SW480 (cell line): ENCODE measurements around the gene ZBED4.
"Not testable (repeated sequence)": the region's sequence is repeated elsewhere in the genome, so short reads cannot be mapped to it uniquely, and the experiment has no call there.

ENCODE experiments used
- DNase-seq: peaks from one replicate; pipeline ENCODE4 v3.0.0-alpha.2; 2016; ENCODE audit warnings: low spot score

ZBED4 gene, protein sequence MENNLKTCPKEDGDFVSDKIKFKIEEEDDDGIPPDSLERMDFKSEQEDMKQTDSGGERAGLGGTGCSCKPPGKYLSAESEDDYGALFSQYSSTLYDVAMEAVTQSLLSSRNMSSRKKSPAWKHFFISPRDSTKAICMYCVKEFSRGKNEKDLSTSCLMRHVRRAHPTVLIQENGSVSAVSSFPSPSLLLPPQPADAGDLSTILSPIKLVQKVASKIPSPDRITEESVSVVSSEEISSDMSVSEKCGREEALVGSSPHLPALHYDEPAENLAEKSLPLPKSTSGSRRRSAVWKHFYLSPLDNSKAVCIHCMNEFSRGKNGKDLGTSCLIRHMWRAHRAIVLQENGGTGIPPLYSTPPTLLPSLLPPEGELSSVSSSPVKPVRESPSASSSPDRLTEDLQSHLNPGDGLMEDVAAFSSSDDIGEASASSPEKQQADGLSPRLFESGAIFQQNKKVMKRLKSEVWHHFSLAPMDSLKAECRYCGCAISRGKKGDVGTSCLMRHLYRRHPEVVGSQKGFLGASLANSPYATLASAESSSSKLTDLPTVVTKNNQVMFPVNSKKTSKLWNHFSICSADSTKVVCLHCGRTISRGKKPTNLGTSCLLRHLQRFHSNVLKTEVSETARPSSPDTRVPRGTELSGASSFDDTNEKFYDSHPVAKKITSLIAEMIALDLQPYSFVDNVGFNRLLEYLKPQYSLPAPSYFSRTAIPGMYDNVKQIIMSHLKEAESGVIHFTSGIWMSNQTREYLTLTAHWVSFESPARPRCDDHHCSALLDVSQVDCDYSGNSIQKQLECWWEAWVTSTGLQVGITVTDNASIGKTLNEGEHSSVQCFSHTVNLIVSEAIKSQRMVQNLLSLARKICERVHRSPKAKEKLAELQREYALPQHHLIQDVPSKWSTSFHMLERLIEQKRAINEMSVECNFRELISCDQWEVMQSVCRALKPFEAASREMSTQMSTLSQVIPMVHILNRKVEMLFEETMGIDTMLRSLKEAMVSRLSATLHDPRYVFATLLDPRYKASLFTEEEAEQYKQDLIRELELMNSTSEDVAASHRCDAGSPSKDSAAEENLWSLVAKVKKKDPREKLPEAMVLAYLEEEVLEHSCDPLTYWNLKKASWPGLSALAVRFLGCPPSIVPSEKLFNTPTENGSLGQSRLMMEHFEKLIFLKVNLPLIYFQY

DNA sequence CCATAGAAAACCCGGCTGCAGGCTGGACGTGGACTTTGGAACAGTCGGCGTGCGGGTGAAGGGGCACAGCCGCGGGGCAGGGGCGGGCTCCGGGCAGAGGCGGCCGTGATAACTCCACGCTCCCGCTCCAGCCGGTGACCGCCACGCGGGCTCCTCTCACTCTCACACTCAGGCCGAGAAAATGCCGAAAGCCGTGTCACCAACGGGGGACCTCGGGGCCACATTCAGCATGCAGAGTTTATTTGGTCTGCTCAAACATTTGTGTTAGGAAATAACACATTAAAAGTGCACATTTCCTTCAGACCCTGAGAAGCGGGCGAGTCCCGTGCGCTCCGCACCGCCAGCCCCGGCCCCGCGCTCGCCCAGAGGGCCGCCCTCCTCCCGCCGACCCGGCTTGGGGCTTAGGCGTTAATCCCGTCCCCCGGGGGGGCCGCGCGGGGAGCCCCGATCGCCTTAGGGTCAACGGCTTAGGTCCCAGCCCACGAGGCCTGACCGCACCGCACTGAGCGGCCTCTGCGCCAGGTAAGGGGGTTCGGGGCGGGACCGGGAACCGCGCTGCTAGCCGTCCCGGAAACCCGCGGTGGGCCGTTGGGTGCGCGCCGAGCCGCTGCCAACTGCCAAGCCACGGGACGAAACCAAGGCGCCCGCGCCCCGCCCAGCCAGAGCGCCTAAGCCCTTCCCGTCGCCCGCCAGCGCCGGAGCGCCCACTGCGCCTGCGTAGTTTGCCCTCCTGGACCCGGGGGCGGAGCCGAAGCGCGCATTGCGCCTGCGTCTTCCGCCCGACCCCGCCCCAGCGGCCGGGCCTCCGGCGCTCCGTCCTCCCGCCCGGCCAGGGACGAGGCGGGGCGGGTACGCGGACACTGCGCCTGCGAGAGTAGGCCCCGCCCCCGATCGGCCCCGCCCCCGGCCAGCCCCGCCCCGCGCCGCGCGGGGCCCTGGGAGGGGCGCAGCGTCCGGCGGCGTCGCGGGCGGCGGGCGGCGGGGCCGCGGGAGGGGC, at the start of gene ZBED4:
Gene ZBED4, plus strand, starts transcription at position 947 of the 997 bp plus-strand sequence. CDS start 29,819 bp downstream, outside the sequence.
- DNase-seq, result peak; percentile 87

DNA sequence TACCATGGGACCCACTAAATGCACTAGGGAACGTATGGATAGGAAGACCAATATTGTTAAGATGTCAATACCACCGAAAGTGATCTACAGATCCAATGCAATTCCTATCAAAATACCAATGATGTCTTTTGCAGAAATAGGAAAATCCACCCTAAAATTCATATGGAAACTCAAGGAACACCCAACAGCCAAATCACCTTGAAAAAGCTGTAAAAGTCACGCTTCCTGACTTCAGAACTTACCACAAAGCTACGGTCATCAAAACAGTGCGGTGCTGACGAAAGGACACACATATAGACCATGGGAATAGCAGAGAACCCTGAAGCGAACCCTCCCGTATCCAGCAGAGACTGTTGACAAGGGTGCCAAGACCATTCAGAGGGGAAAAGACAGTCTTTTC, 46.5 kb upstream of the ZBED4 start:
- no peak for DNase-seq

DNA sequence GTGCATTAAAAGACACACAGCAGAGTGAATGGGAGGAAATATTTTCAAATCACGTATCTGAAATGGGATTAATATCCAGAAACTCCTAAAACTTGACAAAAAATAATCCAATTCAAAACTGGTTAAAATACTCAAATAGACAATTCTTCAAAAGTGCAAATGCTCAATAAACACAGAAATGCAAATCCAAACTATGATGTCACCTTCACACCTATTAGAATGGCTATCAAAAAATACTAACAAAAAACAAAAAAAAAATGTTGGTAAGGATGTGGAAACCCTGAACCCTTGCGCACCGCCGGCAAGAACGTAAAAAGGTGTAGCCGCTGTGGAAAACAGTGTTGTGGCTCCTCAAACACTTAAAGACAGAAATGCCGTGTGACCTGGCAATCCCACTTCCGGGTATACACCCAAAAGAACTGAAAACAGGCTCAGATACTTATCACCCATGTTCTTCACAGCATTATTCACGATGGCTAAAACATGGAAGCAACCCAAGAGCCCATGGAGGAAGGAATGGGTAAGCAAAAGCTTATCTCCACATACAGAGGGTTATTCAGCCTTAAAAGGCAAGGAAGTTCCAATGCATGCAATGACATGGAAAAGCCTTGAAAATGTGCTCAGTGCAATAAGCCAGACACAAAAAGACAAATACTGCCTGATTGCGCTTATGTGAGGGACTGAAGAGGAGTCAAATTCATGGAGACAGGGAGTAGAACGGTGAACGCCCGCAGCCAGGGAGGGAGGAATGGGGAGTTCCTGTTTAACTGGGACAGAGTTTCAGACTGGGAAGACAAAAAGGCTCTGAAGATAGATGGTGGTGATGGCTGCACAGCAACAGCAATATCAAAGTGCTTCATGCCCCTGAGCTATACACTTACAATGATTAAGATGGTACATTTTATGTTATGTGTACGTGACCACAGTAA, 45.6 kb upstream of the ZBED4 start:
- no peak for DNase-seq

DNA sequence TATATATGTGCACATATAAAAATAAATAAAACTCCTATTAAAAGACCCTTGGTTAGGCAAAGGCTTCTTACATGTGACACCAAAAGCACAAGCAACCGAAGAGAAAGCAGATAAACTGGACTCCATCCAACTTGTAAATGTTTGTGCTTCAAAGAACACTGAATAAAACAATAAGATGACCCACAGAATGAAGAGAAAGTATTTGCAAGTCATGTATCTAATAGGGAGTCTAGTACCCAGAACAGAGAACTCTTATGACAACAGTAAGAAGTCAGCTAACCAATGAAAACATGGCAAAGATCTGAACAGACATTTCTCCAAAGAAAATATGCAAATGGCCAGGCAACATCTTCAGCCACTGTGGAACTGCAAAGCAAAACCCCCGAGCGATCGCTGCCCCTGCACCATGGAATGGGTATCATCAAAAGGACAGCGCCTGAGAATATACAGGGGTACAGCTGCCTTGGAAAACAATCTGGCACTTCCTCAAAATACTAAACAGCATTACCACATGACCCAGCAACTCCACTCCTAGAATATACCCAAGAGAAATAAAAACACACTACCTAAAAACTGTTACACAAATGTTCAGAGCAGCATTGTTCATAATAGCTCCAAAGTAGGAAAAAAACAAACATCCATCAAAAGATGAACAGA, 43.2 kb upstream of the ZBED4 start:
- DNase-seq, result no peak

DNA sequence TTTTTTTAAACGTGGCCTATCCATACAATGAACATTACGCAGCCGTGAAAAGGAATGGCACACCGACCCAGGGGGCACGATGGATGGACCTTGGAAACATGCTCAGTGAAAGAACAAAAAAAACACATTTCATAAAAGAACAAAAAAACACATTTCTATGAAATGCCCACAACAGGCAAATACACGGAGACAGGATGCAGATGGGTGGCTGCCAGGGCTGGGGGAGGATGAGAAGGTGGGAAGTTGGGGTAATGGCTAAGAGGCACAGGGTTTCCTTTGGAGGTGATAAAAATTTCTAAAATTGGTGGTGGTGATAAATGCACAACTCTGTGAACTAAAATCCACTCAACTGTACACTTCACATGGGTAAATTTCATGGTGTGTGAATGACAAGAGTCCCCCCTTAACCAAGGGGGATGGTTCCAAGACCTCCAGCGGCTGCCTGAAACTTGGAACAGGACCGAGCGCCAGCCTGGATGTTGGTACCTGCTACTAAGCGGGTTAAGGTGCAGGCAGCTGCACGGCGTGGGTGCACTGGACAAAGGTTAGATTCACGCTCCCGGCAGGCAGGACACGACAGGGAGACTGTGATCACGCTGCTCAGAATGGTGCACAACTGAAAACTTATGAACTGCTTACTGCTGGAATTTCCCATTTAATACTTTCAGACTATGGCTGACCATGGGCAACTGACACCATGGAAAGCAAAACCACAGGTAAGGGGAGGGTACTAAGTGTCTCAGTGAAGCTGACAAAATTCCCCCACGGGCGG, 42.4 kb upstream of the ZBED4 start:
- DNase-seq, result no peak

DNA sequence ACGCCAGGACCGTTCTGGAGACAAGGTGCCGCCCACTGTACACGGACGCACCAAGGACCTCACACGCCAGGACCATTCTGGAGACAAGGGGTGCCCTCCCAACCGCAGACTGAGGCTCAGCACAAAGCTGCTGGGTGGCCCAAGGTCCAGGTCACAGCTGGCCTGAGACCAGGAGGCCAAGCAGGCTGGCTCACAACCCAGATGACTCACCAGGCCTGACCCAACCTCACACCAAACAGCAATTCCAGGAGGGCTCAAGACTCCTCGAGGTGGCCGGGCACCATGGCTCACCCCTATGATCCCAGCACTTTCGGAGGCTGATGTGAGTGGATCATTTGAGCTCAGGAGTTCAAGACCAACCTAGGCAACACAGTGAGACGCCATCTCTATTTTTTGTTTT, 40.8 kb upstream of the ZBED4 start:
- DNase-seq, result no peak

DNA sequence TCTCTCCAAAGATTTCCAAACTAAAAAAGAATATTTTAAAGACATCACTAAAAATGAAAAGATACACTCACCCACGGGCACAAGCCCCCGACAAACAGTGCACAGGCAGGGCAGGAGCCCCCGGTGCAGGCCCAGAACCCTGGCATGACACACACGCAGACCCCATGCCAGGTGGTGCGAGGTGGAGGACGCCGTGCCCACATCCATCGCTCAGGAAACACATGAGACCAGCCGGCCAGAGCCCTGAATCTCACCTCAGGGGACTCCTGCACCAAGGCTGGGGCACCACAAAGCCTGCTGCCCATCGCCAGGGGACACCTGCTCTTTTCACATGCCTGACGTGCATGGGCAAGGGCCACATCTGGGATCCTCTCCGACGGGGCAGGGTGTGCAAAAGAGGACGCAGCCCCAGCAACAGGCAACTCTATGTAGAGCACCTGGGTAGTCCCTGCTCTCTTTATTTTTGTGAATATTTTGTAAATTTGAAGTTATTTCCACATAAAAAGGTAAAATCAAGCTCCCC, 39.4 kb upstream of the ZBED4 start:
- no peak for DNase-seq

DNA sequence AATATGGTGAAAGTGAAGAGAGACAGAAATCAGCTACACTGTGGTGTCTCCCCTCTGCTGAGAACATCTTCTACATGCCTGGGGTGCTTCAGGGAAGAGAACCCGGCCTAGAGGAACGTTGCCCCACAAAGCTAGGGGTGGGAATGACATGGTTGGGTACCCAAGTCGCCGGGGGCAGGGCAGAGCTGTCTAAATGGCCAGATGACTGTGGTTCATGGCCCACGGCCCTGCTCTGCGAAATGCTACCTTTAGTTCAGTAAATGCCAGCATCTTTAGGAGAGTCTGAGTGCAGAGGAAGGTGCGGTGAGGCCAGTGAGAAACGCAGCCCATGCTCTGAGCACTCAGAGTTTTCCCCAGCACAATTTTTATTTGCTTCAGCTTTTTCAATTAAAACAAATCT, 38.8 kb upstream of the ZBED4 start:
- no peak for DNase-seq

DNA sequence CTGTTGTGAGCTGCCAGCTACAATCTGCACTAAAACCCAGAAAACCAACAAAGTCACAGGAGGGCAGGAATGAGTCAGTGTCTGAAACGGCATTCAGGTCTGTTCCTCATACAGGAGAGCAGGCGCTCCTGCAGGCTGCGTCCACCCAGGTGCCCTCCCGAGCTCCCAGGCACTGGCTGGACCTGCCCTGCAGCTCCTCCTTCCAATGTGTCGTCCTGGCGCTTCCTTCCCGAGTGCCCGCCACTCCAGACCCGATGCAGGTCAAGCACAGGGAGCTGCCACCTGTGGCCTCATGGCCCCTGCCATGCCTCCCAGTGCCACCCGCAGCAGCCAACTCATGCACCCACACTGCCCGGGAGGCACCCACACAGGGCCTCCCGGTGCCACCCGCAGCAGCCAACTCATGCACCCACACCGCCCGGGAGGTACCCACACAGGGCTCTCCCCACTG, 38.0 kb upstream of the ZBED4 start:
- no peak for DNase-seq

DNA sequence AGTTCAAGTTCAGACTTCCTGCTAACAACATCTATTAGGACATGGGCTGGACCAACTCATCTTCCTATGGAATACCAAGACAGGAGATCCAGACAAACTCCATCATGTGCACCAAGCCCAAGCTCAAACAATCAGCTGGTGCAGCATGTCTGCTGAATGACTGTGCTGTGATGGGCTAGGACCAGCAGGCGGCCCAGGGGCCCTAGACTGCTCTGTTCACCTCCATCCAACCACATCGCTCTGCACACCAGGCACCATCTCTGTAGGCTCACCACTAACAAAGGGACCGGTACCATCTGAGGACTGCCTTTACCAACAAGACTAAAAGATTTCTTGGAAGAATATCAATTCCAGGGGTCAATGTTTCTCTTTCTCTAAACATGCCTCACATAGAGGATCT, 36.3 kb upstream of the ZBED4 start:
- no peak for DNase-seq

DNA sequence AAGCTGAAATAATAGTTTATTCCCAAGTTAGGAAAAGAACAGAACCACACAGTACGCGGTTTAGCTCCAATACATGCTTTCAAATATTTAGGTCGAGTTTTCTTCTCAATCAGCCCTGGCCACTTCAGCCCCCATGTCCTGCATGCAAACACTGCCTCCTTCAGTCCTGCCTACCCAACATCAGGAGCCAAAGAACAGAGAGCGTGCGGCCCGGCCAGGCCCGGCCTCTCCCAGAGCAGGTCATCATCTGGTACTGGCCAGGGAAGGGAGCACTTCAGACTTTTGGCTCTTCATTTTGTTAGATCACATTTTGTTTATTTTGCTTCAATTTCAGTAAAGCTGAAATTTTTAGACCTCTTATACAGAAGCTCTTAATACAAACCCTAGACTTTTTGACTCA, 32.7 kb upstream of the ZBED4 start:
- DNase-seq, result no peak

DNA sequence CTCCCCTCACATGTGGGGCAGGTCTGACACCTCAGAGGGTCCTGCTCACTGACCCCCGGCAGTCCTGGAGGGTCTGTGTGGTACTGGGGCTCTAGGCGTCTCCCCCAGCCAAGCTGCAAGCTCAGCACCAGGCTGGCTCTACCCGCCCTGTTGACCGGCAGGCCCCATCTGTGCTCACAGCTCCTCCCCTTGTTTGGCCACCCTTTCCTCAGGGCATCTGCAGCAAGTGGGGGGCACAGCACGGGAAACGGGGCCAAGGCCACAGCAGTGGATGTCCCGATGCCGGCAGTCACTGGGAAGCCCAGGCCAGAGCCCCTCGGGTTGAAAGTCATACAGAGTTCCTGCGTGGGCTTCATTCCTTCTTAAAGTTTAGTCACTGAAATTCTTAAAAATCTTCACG, 31.9 kb upstream of the ZBED4 start:
- DNase-seq, result not testable (repeated sequence)

DNA sequence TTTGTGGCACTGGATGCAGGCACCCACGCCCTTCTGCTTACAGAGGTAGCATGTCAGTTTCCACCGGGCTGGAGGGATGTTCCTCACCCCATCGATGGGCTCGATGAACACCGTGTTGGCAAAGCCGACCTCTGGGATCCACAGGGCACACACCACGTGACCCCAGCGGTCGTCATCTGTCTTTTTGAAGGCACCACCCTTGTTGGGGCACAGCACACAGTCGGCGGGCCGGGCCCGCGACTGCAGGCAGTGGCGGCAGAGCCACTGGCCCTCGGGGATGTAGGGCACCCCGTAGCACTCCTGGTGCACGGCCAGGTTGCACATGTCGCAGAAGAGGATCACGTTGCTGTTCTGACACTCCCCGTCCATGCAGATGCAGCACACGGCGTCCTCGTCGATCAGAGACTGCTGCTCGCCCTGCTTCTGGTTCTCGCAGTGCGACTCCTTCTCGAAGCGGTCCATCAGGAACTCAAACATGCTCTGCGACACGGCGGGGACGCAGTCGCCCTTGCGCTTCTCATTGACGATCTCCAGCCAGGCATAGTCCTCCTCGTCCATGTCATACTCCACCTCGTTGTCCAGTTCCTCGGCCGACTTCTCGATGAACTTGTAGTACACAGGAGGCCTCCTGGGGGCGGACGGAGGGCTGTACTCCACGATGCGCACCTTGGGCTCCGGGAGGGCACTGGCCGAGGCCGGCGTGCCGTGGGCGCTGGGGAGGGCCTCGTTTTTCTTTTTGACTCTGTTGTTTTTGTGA, 30.2 kb upstream of the ZBED4 start:
- DNase-seq, result no peak

DNA sequence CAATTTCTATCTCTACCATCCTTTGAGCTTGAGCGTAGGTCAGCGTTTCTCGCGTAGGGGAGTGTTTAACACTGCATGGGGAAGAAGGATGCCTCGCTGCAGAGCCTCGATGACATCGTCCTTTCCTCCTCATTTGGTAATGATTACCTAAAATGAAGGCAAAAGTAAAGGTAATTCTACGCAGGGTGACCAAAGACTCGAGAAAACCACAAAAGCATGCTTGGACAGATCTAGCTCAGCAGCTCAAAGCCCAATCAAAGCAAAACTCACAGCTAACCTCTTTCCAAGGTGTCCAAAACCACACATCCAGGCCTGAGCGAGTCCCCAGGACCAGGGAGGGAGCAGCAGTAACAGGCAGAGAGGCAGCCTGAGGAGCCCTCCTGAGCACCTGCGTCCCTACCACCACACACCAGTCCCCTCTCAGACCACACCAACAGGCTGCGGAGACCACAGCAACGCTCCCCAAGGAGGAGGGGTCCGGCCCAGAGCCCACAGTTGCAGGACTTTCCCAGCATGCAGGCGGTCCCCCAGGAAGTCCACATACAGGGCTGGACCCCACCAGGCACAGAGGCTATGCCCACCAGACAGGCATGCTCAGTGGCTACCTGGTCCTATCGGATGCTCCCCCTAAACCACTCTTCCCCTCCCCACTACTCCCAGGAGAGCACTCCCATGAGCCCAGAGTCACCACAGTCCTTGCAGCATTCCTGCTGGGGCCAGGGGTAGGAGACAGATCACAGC, 29.3 kb upstream of the ZBED4 start:
- DNase-seq, result no peak

DNA sequence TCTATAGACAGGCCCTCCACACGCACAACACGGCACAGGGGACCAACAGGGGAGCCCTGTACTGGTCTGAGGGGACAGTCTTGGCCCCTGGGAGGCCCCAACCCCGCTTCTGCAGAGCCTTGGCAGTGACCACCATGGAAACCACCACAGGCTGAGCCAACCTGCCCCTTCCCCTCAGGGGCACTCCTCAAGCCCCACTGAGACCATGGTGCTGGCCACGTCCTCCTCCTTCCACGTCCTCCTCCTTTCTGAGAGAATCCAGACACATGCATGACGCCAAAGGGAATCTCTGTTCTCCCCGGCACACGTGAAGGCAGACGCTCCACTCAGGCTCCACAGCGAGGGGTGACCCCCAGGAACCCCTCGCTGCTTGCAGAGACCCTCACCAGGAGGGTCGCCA, 28.7 kb upstream of the ZBED4 start:
- no peak for DNase-seq

DNA sequence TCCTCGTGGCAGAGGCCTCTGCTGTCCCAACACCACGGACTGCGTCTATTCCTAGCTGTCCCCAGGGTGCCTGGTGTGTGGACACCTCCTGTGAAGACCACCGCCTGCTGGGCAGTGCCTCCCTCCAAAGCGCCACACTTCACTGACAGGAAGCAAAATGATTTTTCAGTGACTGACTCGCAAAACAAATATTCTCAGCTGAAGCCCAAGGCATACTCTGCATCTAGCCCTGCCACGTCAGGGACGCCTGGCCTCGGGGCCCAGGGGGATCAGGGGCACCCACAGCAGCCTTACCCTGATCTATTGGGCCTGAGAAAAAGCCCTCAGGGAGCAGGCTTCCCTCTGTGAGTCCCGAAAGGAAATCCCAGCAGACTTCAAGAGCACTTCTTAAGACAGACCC, 28.2 kb upstream of the ZBED4 start:
- no peak for DNase-seq

DNA sequence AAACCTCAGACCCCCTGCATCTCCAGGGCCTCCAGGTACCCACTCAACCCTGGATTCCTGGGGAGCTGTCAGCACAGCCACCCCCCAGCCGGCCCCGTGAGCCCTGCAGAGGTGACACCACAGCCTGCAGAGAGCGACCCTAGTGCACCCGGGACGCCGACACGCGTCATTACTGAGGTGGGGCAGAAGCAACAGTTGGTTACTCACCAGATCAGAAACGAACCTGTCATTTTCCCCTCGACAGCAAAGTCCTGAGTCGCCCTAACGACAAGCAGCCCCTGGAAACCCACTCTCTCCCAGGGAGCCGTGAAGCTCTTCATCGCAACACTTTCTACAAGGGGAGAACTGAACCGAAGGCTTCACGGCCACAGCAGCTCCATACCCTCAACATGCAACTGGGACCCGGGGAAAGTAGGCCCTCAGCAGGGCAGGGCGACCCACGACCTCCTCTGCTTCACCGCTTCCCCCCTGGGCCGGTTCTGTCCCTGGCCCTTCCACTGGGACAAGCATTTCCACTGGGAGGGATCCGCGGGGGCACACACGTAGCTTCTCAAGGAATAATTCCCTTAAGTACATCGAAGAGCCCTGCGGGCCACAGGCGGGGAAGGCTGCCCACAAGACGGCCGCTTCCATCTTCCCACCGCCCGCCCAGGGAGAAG, 27.6 kb upstream of the ZBED4 start:
- no peak for DNase-seq
